CD4-positive, CD25-positive, alpha-beta regulatory T cell (primary cell): ENCODE measurements around the gene SERP2. TPM values are rescaled to one million over a fixed set of nuclear protein-coding genes. Genes with fewer than 3 reads are reported as not detected.

Experiments used
- ATAC-seq, 2 donors: fragments of 150-1000 bp; cut with Tn5 transposase; one replicate each; pipeline ENCODE4 v1.10.0; 2021; ENCODE audit warnings: low read depth in 2 of 2, moderate number of reproducible peaks in 2 of 2, moderate library complexity in 1 of 2
- DNase-seq, 3 donors: peaks; one replicate each; pipeline versions ENCODE4 v3.0.0 to v3.0.0-alpha.2; 2012 to 2022; ENCODE audit warnings: mixed read lengths in 1 of 3
- H3K27ac ChIP-seq: one replicate; pipeline ENCODE4 v1.7.0; 2013; ENCODE audit warnings: mild to moderate bottlenecking, low read length; ENCODE audit not compliant: insufficient read depth, poor library complexity, severe bottlenecking
- H3K27me3 ChIP-seq: one replicate; pipeline ENCODE4 v1.7.0; 2013; ENCODE audit warnings: low read length; ENCODE audit not compliant: control insufficient read depth, insufficient read depth
- H3K36me3 ChIP-seq: one replicate; pipeline ENCODE4 v1.7.0; 2013; ENCODE audit warnings: mild to moderate bottlenecking, low read length, moderate library complexity; ENCODE audit not compliant: control insufficient read depth, insufficient read depth
- H3K4me1 ChIP-seq: 2 replicates; pipeline ENCODE4 v1.7.0; 2013; ENCODE audit warnings: mild to moderate bottlenecking, low read length; ENCODE audit not compliant: insufficient read depth, control insufficient read depth, poor library complexity, severe bottlenecking
- H3K4me3 ChIP-seq: one replicate; pipeline ENCODE4 v1.7.0; 2013; ENCODE audit warnings: low read depth, mild to moderate bottlenecking, low read length, moderate library complexity
- H3K9me3 ChIP-seq, 2 experiments: 1 replicate in 1 of 2; 2 replicates in 1 of 2; pipeline ENCODE4 v1.7.0; 2013; ENCODE audit warnings: low read length in 2 of 2, mild to moderate bottlenecking in 1 of 2, moderate library complexity in 1 of 2; ENCODE audit not compliant: control insufficient read depth in 2 of 2
- H3K27ac Mint-ChIP-seq, 3 donors: one replicate each; pipeline ENCODE4 v1.8.0; 2020 to 2022; ENCODE audit warnings: mild to moderate bottlenecking in 3 of 3, mixed read lengths in 3 of 3, moderate library complexity in 2 of 3
- H3K27me3 Mint-ChIP-seq: one replicate; pipeline ENCODE4 v1.8.0; 2022; ENCODE audit warnings: mild to moderate bottlenecking, mixed read lengths
- H3K36me3 Mint-ChIP-seq: one replicate; pipeline ENCODE4 v1.8.0; 2020; ENCODE audit warnings: mixed read lengths
- H3K4me1 Mint-ChIP-seq, 4 donors: one replicate each; pipeline ENCODE4 v1.8.0; 2020 to 2022; ENCODE audit warnings: mixed read lengths in 4 of 4, mild to moderate bottlenecking in 1 of 4
- H3K4me3 Mint-ChIP-seq, 4 donors: one replicate each; pipeline ENCODE4 v1.8.0; 2020 to 2022; ENCODE audit warnings: mild to moderate bottlenecking in 4 of 4, mixed read lengths in 4 of 4, moderate library complexity in 3 of 4
- H3K9me3 Mint-ChIP-seq, 7 donors: one replicate each; pipeline ENCODE4 v1.8.0; 2020 to 2022; ENCODE audit warnings: mixed read lengths in 7 of 7, mild to moderate bottlenecking in 3 of 7, moderate library complexity in 2 of 7
- polyA plus RNA-seq, 4 donors: library from polyadenylated mRNA; unstranded; fragments of 300-500 nt; fragmentation: Illumina TruSeq; gene quantifications; one replicate each; pipeline ENCODE4 v1.2.3, GENCODE V29; 2021
- total RNA-seq: library from RNA; stranded (reverse); gene quantifications from one replicate; pipeline ENCODE4 v1.2.3, GENCODE V29; 2022

The SERP2 gene
- total and polyA plus RNA-seq, 5 donors from 2014 or later = 0.48 to 2.0 (median 0.52) TPM; not detected in 2

DNA sequence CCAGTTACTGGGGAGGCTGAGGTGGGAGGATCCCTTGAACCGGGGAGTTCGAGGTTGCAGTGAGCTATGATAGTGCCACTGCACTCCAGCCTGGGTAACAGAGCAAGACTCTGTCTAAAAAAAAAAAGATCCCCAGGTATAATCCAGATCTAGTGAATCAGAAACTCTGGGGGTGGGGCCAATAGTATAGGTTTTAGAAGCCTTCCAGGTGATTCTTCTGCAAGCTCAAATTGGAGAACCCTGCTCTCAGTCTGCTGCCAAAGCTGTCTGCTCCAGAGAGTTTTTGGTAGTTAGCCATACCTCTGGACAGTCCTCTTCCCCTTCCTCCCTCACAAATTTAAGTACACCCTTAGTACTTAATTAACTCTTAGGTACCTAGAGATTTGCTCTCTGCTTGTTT is 28.0 kb downstream of the SERP2 start:
- DNase-seq (no peak), ATAC-seq (no peak)
- Histone ChIP-seq H3K4me3 (no peak overlapping the region), H3K27ac (no peak overlapping the region), H3K27me3 (no peaks in the 10 kb centered on the region), H3K36me3 (no peaks in the 10 kb centered on the region), H3K9me3 (no peaks in the 10 kb centered on the region), H3K4me1 (no peaks in the 10 kb centered on the region)
- Mint-ChIP-seq H3K27me3 (peaks cover 16% of the 10 kb centered on the region), H3K4me3 (no peak overlapping the region), H3K9me3 (no peaks in the 10 kb centered on the region), H3K27ac (no peak overlapping the region), H3K4me1 (no peaks in the 10 kb centered on the region), H3K36me3 (no peaks in the 10 kb centered on the region)

DNA sequence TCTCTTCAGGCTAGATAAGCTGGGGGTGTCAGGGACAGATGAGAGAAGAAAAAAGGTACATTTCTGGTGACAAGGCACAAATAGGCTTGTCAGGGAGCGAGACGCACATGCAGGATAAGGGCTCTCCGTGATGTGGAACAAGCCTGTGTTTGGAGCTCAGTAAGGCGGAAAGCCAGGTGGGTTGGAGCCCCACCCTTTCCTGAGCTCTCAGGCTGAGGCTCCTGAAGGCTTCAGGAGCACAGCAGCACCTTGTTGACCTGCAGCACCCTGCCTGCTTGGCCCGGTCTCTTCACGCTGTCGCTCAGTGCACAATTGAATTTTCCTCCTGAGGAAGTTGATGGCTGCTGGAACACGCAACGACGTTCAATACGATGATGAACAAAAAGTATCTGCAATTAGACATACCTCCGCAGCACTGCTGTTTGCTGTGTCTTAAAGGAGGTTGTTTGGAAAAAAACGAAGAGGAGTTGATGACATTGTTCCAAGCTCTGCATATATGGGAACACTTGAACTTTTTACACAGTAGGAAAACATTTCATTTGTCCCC is 29.3 kb downstream of the SERP2 start:
- Histone ChIP-seq H3K4me1 (no peaks in the 10 kb centered on the region), H3K27me3 (no peaks in the 10 kb centered on the region), H3K36me3 (no peaks in the 10 kb centered on the region), H3K27ac (no peak overlapping the region), H3K9me3 (no peaks in the 10 kb centered on the region), H3K4me3 (no peak overlapping the region)
- ATAC-seq (no peak), DNase-seq (no peak)
- no peak overlapping the region for H3K4me3 Mint-ChIP-seq
- H3K9me3 Mint-ChIP-seq = no peaks in the 10 kb centered on the region
- H3K36me3 Mint-ChIP-seq = no peaks in the 10 kb centered on the region
- H3K27ac Mint-ChIP-seq = no peak overlapping the region
- H3K4me1 Mint-ChIP-seq = no peaks in the 10 kb centered on the region
- peaks cover 16% of the 10 kb centered on the region for H3K27me3 Mint-ChIP-seq

DNA sequence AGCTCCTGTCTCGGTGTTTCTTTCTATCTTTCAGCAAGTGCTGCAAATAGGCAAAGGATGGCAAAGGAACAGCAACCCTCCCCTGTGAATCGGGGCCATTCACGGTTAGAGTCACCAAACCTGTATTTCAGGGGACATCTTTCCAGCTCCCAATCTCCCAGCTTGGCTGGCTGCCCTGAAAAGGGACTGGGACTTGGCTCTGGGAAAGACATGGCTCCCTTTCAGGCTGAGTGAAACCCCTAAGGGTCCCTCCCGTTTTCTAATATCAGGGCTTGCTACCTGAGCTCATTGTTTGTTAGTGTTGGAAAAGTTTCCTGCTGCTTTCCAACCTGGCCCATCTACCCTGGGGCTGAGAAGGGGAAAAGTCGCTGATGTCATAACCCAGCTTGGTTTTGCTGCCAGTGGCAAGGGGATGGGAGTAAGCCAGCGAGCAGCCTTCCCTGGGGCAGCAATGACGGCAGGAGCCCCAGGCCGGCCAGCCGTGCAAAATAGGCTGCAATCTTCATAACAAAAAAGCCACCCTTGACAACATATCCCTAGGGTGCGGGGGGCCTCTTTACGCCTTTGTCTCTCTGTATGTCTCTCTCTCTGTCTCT is 29.9 kb downstream of the SERP2 start:
- Mint-ChIP-seq H3K4me3 (no peak overlapping the region), H3K4me1 (no peaks in the 10 kb centered on the region), H3K27me3 (peaks cover 12% of the 10 kb centered on the region), H3K27ac (no peak overlapping the region), H3K36me3 (no peaks in the 10 kb centered on the region), H3K9me3 (no peaks in the 10 kb centered on the region)
- H3K4me3 ChIP-seq = no peak overlapping the region
- no peaks in the 10 kb centered on the region for H3K36me3 ChIP-seq
- no peaks in the 10 kb centered on the region for H3K4me1 ChIP-seq
- no peak overlapping the region for H3K27ac ChIP-seq
- ATAC-seq (no peak), DNase-seq (no peak)
- no peaks in the 10 kb centered on the region for H3K9me3 ChIP-seq
- no peaks in the 10 kb centered on the region for H3K27me3 ChIP-seq

DNA sequence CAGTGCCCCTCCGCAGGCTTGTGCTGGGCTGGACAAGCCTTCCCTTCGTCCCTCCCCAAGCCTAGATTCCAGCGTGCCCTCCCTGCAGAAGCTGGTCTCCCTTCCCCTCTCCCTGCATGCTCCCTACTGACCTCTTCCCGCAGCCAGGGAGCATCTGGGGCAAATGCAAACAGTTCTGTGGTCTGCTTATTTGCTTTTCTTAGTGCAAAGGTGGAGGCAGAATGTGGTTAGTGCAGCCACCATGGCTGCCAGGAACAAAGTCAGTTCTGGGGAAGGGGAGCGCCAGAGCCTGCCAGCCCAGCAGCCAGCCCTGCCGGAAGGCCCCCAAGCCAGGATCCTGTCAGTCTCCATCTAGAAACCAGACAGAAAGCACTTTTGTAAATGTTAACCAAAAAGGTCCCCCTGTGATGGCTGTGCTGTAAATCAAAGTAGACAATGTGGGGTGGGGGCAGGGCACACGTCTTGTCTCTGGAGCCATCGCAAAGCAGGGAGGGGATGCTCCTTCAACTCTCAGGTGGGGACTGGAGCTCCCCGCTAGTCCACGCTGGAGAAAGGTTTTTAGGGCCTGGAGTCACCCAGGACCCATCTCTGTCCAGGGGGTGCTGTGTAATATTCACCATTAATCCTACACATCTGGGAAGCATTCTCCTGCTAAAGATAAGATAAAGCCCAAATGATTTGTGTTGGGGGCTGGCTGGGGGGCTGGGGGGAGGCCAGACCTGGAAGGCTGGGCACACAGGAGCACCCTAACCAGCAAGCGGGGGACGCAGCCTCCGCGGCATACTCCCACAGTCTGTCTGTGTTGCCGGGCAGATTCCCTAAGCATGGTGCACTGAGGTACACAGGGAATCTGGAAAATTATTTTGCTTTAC is 30.9 kb downstream of the SERP2 start:
- DNase-seq = no peak
- Histone ChIP-seq H3K9me3 (no peaks in the 10 kb centered on the region), H3K4me1 (no peaks in the 10 kb centered on the region), H3K27ac (no peak overlapping the region), H3K27me3 (no peaks in the 10 kb centered on the region), H3K4me3 (no peak overlapping the region), H3K36me3 (no peaks in the 10 kb centered on the region)
- no peaks in the 10 kb centered on the region for H3K36me3 Mint-ChIP-seq
- peaks cover 6% of the 10 kb centered on the region for H3K27me3 Mint-ChIP-seq
- no peaks in the 10 kb centered on the region for H3K4me1 Mint-ChIP-seq
- no peak for ATAC-seq
- H3K4me3 Mint-ChIP-seq = no peak overlapping the region
- H3K27ac Mint-ChIP-seq = no peak overlapping the region
- H3K9me3 Mint-ChIP-seq = no peaks in the 10 kb centered on the region

DNA sequence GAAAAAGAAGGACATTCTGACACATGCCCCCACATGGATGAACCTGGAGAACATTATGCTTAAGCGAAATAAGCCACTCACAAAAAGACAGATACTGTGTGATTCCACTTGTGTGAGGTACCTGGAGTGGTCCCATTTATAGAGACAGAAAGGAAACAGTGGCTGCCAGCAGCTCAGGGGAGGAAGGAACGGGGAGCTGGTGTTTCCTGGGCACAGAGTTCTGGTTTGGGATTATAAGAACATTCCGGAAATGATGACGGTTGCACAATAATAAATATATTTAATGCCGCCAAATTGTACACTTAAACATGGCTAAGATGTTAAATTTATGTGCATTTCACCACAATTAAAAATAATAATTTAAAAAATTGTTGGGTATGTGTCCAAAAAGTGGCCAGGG is 33.0 kb downstream of the SERP2 start:
- peaks cover 4% of the 10 kb centered on the region for H3K27me3 Mint-ChIP-seq
- Histone ChIP-seq H3K27me3 (no peaks in the 10 kb centered on the region), H3K36me3 (no peaks in the 10 kb centered on the region), H3K27ac (no peak overlapping the region), H3K4me1 (no peaks in the 10 kb centered on the region), H3K4me3 (no peak overlapping the region), H3K9me3 (no peaks in the 10 kb centered on the region)
- DNase-seq = no peak
- no peak overlapping the region for H3K4me3 Mint-ChIP-seq
- H3K9me3 Mint-ChIP-seq = no peaks in the 10 kb centered on the region
- H3K27ac Mint-ChIP-seq = no peak overlapping the region
- no peak for ATAC-seq
- H3K4me1 Mint-ChIP-seq = no peaks in the 10 kb centered on the region
- H3K36me3 Mint-ChIP-seq = no peaks in the 10 kb centered on the region

DNA sequence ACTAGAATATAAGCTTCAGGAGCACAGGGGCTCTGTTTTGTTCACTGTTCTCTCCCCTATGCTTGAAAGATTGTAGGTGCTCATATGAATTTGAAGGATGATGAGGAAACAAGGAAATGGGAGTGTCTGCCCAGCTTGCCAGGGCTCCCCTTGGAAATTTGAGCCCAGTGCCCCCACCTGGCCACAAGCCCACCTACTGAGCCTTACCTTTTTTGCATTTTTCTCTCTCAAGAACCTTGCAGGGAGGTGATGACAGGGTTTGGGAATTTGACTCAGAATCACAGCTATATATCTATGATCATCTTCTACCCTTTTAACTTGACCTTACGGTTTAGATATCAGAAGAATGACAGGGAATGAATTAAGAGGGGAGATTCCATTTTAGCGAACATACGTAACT is 33.8 kb downstream of the SERP2 start:
- Mint-ChIP-seq H3K4me1 (no peaks in the 10 kb centered on the region), H3K36me3 (no peaks in the 10 kb centered on the region), H3K9me3 (no peaks in the 10 kb centered on the region), H3K27ac (no peak overlapping the region), H3K4me3 (no peak overlapping the region), H3K27me3 (no peaks in the 10 kb centered on the region)
- H3K27ac ChIP-seq = no peak overlapping the region
- no peaks in the 10 kb centered on the region for H3K27me3 ChIP-seq
- H3K9me3 ChIP-seq = no peaks in the 10 kb centered on the region
- no peaks in the 10 kb centered on the region for H3K4me1 ChIP-seq
- H3K4me3 ChIP-seq = no peak overlapping the region
- no peaks in the 10 kb centered on the region for H3K36me3 ChIP-seq
- DNase-seq (no peak), ATAC-seq (no peak)

DNA sequence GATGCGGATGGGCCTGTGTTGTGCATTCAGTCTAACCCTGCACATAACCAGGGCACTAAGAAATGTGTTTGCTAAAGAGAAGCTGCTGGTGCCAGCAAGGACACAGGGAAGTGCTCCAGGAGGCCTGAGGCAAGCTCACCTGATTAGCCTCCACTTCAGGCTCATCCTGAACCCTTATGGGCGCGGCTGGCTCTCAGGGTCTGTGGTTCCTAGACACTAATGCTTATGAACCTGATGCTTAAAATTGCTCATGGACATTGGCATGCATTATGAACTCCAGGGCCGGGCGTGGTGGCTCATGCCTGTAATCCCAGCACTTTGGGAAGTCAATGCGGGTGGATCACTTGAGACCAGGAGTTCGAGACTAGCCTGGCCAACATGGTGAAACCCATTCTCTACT is 34.3 kb downstream of the SERP2 start:
- Mint-ChIP-seq H3K4me3 (no peak overlapping the region), H3K27ac (no peak overlapping the region), H3K4me1 (no peaks in the 10 kb centered on the region), H3K9me3 (no peaks in the 10 kb centered on the region), H3K27me3 (no peaks in the 10 kb centered on the region), H3K36me3 (no peaks in the 10 kb centered on the region)
- Histone ChIP-seq H3K27me3 (no peaks in the 10 kb centered on the region), H3K27ac (no peak overlapping the region), H3K4me3 (no peak overlapping the region), H3K4me1 (no peaks in the 10 kb centered on the region), H3K9me3 (no peaks in the 10 kb centered on the region), H3K36me3 (no peaks in the 10 kb centered on the region)
- ATAC-seq (no peak), DNase-seq (no peak)

DNA sequence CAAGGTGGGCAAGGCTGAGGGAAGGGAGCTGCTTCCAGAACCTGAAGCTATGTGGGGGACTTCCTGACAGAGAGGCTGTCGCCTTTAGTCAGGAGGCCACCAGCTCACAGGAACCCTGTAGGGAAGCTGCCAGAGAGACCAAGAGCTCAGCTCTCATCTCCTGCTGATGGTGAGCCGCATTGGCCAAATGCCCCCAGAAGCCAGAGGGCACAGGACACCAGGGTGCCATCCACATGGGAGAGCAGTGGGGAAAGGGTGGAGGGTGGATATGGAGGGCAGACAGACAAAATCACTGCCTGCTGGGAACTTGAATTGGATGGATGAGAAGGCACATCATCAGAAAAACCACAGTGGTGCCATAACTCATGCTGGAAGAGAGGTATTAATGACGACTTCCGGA is 36.0 kb downstream of the SERP2 start:
- Histone ChIP-seq H3K4me3 (no peak overlapping the region), H3K4me1 (no peaks in the 10 kb centered on the region), H3K27ac (no peak overlapping the region), H3K27me3 (no peaks in the 10 kb centered on the region), H3K36me3 (no peaks in the 10 kb centered on the region), H3K9me3 (no peaks in the 10 kb centered on the region)
- no peak for ATAC-seq
- H3K4me1 Mint-ChIP-seq = no peaks in the 10 kb centered on the region
- H3K27ac Mint-ChIP-seq = no peak overlapping the region
- no peak overlapping the region for H3K4me3 Mint-ChIP-seq
- H3K9me3 Mint-ChIP-seq = no peaks in the 10 kb centered on the region
- no peaks in the 10 kb centered on the region for H3K27me3 Mint-ChIP-seq
- DNase-seq = no peak
- no peaks in the 10 kb centered on the region for H3K36me3 Mint-ChIP-seq
